ENCODE measurements around the gene TMEM120A.

Gene TMEM120A

DNA sequence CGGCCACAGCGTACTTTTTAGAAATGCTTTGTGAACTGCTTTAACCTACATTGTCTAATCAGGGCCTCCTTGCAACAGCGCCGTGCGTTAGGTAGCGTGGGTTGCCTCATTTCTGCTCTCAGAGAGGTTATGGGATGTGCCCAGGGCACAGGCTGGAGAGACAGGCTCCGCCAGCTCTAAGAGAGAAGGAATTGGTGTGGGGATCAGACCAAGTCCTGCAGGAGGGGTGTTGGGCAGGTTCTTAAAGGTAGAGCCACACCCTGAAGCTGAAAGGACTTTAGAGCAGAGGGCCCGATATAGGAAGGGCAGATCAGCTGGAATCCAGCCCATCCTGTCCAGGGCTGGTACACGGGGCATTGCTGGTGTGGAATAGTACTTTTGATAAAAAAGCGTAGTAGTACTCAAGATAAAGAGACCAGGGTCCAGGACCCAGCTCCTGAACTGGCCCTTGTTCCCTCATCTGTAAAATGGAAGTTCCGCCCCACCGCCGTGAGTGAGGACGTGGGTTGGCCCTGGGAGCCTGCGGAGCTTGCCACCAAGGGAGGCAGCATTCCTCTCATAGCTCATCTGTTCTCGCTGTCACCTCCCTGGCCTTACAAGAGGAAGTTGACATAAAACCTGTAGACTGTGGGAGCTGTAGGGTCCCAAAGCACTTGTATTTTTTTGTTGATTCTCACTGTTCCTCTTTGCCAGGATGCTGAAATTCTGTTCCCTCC, 37.2 kb downstream of the TMEM120A start:
- DNase-seq (ENCODE audit: low read depth): no peak

DNA sequence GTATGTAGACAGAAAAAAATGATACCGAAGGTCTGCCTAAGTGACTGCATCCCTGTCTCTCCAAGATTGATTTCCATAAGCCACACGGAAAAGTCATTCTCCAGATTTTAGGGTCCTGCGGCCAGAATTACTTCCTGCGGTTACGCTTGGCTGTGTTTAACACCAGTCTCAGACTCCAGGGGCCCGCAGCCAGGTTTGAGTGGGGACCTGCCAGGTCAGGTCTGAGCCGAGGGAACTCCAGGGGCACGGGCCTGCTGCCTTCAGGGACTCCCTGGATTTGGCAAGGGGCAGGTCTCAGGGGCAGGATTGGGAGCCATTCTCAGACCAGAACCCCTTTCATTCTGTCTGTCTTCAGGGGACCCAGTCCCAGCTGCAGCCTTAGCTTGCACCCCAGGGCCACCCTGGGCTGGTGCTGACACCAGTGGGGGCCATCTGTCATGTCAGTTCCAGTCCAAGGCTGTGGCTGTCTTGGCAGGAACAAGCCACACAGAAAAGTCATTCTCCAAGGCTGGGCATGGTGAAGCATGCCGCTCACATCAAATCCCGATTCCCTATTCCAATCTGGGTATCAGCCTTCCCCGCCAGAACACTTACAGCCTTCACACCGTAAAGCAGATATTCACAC, 39.0 kb downstream of the TMEM120A start:
- DNase-seq (ENCODE audit: low read depth): no peak

DNA sequence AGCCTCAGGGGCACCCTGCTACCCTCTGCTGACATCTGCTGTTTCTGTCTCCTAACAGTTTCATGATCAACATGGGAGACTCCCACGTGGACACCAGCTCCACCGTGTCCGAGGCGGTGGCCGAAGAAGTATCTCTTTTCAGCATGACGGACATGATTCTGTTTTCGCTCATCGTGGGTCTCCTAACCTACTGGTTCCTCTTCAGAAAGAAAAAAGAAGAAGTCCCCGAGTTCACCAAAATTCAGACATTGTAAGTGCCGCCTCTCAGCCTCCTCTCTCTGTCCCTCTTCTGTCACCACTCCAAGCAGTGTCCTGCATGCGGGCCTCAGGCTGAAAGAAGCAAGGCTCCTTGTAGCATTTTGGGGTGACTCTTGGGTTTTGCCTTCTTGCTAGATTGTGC, 40.5 kb downstream of the TMEM120A start:
- no peak for DNase-seq (ENCODE audit: low read depth)

DNA sequence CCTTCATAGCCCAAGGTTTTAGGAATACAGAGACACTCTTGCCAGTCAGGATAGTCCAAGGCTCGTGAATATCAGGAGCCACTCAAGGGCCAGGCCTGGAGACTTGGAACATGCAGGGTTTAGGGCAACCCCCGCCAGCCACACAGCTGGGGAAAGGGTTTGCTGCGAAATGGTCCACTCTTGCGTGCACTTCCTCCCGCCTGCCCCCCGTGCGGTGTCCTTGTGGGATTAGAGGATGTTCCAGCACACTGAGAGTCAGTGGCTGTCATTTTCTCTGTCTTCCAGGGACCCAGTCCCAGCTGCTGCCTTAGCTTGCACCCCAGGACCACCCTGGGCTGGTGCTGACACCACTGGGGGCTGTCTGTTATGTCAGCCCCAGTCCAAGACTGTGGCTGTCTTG, 41.0 kb downstream of the TMEM120A start:
- no peak for DNase-seq (ENCODE audit: low read depth)

DNA sequence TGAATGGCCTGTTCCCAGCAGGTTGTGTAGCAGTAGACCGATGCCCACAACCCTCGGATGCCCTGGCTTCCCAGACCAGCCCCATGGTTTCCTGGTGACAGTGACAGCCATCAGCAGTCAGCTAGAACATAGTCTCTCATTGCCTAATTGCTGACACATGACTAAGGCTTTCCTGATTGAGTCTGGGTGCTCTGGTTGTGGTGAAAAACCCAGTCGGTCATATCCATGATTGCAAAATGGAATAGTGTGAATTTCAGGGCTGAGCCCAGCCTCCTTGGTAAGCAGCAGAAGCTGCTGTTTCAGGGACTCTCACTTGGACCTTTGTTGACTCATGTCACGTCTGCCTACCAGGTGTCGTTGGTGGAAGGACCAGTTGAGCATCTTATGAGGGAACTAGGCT, 42.9 kb downstream of the TMEM120A start:
- no peak for DNase-seq (ENCODE audit: low read depth)

DNA sequence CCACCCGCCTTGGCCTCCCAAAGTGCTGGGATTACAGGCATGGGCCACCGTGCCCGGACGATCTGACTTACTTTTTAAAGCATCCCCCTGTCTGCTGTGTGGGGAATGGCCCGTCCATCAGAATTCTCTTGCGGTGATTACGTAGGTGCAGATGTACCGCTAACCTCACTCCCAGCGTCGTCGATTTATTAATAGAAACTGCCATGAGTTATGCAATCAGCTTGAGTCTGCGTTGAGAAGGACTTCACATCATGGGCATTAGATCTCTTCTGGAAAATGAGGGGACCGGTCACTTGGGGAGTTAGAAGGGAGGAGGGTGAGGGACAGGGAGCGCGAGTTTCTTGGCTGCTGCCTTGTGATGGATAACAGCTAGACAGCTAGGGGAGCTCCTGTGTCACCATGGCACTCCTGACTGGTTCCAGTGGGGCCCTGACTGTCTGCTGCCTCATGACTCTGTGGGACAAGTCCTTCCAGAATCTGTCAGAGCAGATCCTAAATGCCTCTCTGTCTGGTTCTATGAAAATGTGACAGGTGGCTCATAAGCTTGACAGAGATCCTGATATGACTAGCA, 44.2 kb downstream of the TMEM120A start:
- DNase-seq (ENCODE audit: low read depth): no peak

DNA sequence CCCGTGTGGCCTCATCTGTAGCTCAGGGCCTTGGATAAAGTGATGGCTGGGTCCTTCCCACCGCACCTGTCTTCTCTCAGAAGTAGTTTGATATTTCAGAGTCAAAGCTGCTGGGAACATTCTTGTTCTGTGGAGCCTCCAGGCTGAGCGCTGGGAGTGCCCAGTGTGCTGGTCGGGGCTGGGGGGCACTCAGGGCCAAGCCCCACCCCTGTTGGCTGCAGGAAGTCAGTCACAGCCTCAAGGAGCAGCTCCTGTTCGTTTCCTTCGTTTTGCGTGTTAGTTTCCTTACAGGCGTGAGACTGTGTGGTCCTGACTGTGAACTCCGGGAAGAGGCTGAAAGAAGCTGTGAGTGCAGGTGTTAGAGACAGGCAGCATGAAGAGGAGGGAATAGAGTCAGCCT, 46.2 kb downstream of the TMEM120A start:
- DNase-seq (ENCODE audit: low read depth): no peak

DNA sequence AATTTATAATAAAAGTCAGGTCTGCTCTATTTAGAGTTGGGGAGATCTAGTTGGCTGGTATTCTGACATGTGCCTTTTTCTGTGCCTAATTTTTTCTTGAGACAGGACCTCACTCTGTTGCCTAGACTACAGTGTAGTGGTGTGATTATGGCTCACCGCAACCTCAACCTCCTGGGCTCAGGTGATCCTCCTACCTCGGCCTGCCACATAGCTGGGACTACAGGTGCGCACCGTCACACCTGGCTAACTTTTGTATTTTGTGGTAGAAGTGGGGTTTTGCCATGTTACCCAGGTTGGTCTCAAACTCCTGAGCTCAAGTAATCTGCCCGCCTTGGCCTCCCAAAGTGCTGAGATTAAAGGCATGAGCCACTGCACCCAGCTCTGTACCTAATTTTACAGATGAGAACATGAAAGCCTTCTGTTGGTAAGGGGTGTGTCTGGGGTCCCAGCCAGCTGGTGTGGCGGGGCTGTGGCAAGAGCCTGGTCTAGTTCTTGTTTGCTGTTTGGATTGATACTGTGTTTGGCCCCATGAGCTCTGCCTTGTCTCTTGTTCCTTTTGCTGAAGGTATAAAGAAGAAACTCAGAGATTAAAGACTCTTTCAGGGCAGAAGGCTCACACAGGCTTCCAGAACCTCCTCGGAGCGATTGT, 48.1 kb downstream of the TMEM120A start:
- no peak for DNase-seq (ENCODE audit: low read depth)

DNA sequence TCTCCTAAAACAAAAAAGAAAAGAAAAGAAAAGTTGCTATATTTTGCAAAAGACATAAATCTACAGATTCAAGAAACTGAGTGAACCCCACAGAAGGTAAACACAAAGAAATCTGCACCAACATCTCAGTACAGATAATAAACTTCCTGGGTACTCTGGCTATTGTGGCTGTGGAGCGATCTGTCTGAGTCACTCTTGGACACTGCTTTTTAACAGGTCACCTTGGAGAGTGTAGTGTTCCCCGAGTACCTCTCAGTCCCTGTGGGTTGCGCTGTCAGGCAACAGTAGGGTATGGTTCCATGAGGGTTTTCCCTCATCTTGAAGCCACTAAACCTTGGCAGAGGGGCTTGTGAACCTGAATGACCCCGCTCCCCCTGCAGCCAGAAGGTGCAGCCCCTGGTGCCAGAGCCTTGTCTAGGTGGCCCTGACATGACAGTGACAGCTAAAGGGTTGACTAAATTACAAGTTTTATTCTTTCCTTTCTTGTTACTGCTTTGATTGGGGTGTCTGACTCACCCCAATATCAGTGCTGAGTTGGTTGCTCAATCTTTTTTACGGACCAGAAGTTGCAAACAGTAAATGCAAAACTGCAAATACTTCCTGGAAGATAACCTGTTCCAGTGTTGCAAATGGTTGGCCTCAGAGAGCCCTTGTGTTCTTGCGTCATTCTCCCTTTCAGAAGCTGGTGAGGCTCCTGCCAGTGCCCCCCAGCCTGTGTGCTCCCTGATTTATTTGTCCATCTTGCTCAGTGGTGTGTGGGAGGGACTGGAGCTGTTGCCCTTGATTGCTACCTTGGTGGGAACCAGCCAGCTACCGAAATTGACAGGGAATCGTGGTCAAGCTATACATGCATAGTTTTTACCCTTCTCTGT, 48.9 kb downstream of the TMEM120A start:
- DNase-seq (ENCODE audit: low read depth): no peak

DNA sequence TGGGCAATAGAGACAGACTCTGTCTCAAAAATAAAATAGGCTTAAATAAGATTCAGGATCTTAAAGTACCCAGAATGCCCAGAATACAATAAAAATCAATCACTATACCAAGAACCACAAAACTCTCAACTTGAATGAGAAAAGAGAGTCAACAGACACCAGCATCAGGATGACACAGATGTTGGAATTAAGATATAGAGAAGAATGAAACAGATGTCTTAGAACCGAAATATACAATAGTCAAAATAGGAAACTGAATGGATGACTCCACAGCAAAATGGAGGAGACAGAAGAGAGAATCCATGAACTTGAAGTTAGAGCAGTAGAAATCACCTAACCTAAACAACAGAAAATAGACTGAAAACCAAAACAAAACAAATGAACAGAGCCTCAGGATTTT, 49.9 kb downstream of the TMEM120A start:
- no peak for DNase-seq (ENCODE audit: low read depth)

DNA sequence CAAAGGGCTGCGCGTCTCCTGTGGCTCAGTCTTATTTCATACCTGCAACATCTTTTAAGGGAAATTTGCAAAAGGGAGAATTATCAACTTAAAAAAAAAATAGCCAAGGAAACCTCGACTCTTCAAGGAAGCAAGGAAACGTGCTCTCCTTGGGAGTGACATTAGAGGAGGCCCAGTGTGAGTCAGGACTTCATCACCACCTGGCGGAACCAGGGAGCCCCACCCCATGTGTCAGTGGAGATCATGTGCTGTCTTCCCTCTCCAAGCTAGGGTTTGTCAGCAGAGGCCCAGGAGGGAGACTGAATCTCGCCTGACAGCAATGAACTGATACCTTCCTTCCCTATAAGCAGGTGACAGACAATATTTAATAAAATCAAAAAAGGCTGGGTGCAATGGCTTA, 50.5 kb downstream of the TMEM120A start:
- DNase-seq (ENCODE audit: low read depth): no peak

DNA sequence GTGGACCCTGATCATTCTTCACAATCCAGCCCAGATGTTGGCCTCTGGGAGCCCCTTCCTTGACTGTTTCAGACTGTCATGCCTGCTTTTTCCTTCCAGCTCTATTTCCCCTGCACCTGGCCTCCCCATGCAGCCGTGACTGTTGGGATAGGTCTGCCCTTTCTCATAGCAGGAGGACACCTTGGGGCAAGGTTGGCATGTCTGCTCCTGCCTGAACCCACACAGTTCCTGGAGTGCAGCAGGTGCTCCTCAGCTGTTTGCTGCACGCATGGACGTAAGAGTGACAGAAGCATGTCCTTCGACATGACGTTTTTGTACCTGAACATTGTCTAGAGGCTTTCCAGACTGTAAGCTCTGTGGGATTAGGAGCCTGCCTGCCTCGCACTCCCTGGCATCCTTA, 55.5 kb downstream of the TMEM120A start:
- no peak for DNase-seq (ENCODE audit: low read depth)

DNA sequence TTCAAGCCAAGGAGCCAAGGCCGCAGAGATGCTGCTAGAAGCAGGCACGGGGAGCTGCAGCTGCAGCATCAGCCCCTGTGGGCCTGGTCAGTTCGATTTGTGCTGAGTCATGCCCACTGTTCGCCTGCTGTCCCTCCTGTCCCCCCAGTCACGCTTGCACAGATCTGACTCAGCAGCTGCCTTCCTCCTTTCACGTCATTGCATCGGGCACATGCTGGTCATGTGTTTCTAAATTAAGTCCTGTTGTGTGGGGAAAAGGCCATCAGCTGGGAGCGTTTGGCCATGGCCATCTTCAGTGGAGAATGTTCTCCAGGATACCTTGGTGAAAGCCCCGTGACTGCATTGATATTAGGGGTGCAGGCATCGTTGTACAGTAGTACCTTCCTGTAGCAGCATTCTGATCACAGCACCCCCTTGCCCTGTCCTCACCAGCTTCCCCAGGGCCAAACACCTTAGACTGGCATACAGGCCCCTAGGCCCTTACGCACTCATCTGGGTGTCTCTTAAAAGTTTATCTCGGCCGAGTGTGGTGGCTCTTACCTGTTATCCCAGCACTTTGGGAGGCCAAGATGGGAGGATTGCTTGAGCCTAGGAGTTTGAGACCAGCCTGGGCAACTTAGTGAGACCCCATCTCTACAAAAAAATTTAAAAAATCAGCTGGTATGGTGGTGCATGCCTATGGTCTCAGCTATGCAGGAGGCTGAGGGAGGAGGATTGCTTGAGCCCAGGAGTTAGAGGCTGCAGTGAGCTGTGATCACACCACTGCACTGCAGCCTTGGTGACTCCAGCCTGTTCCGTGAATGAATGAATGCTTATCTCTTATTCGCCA, 56.2 kb downstream of the TMEM120A start:
- no peak for DNase-seq (ENCODE audit: low read depth)
